Esophagus squamous epithelium (tissue), 5 donors: Measurements from ENCODE around the gene CLDN5. TPM values are rescaled to one million over a fixed set of nuclear protein-coding genes. Genes with fewer than 3 reads are reported as not detected.
"Not testable (repeated sequence)": the region's sequence is repeated elsewhere in the genome, so short reads cannot be mapped to it uniquely, and the experiment has no call there.

ENCODE experiments used
- DNase-seq: peaks from one replicate; lab custom pipeline; 2025; lab: John Stamatoyannopoulos, UW
- H3K27ac ChIP-seq, 4 donors: fragments of 200-600 bp; sonication (generic); one replicate each; pipeline ENCODE4 v1.5.1; 2016 to 2019; ENCODE audit warnings: mild to moderate bottlenecking in 1 of 4
- H3K27me3 ChIP-seq, 4 donors: fragments of 200-600 bp; sonication (generic); 1 replicate in 3 of 4; 2 replicates in 1 of 4; pipeline versions ENCODE4 v1.5.1 to v1.6.0; 2017 to 2021; ENCODE audit warnings: antibody characterized with exemption in 1 of 4
- H3K36me3 ChIP-seq, 3 donors: fragments of 200-600 bp; sonication (generic); one replicate each; pipeline ENCODE4 v1.5.1; 2016 to 2019
- H3K4me1 ChIP-seq, 3 donors: fragments of 200-600 bp; sonication (generic); one replicate each; pipeline ENCODE4 v1.5.1; 2017 to 2019
- H3K4me3 ChIP-seq, 4 donors: fragments of 200-600 bp; sonication (generic); 1 replicate in 3 of 4; 2 replicates in 1 of 4; pipeline ENCODE4 v1.5.1; 2016 to 2019; ENCODE audit warnings: mild to moderate bottlenecking in 2 of 4, moderate library complexity in 1 of 4
- H3K9me3 ChIP-seq, 3 donors: fragments of 200-600 bp; sonication (generic); one replicate each; pipeline ENCODE4 v1.5.1; 2016 to 2019
- CTCF ChIP-seq, 6 experiments: fragments of 450-650 bp in 4 of 6; fragments of 200-600 bp in 2 of 6; sonication (generic) in 2 of 6; IDR thresholded peaks; one replicate each; pipeline ENCODE4 v1.5.1; 2016 to 2019; ENCODE audit warnings: antibody characterized with exemption in 6 of 6, mild to moderate bottlenecking in 4 of 6, moderate library complexity in 4 of 6
- POLR2A ChIP-seq, 4 donors: fragments of 450-650 bp; IDR thresholded peaks; one replicate each; pipeline ENCODE4 v1.6.1; 2017; ENCODE audit warnings: antibody characterized with exemption in 4 of 4, mild to moderate bottlenecking in 4 of 4, moderate library complexity in 3 of 4
- WGBS, 2 donors: methylation state at CpG; one replicate each; pipeline ENCODE4 v1.1.5; 2018; 5-methylcytosine and 5-hydroxymethylcytosine counted together
- intact Hi-C: fragments of 100-400 bp; cut with DNase I; formaldehyde crosslinking; loops from one replicate; pipeline ENCODE4 v1.15.0; 2022
- total RNA-seq, 4 donors: library from RNA; depleted of rRNA; stranded (reverse); fragments of >200 nt; gene quantifications; one replicate each; pipeline ENCODE4 v1.1.0, GENCODE V29; 2016
- donor health status: DM: yes; HTN: yes; CAD: no.

CLDN5 gene
- total RNA-seq, 4 donors from 2014 or later, result 9.7 to 62.9 (median 23.0) TPM

GRCh38 chr22:19533857-19534256, 9.6 kb upstream of the CLDN5 start:
- no peaks in the 10 kb centered on the region for H3K4me1 ChIP-seq
- TF ChIP-seq CTCF (IDR thresholded peaks at IDR 0.05) (no peak), POLR2A (IDR thresholded peaks at IDR 0.05) (no peak)
- intact Hi-C loops, result no loop called here
- no peak overlapping the region for H3K4me3 ChIP-seq
- no peak overlapping the region for H3K27ac ChIP-seq
- H3K9me3 ChIP-seq, result no peaks in the 10 kb centered on the region
- no peak for DNase-seq
- peaks cover 0 to 27% (median 0%) of the 10 kb centered on the region in 4 donors for H3K27me3 ChIP-seq
- no peaks in the 10 kb centered on the region for H3K36me3 ChIP-seq

GRCh38 chr22:19533049-19533626, 8.9 kb upstream of the CLDN5 start:
- Histone ChIP-seq H3K27ac (no peak overlapping the region), H3K27me3 (peaks cover 0 to 31% (median 0%) of the 10 kb centered on the region in 4 donors), H3K9me3 (no peaks in the 10 kb centered on the region), H3K36me3 (no peaks in the 10 kb centered on the region), H3K4me1 (no peaks in the 10 kb centered on the region), H3K4me3 (no peak overlapping the region)
- TF ChIP-seq CTCF (IDR thresholded peaks at IDR 0.05), result no peak
- no peak for TF ChIP-seq POLR2A (IDR thresholded peaks at IDR 0.05)
- intact Hi-C loops, result no loop called here
- DNase-seq, result no peak
- whole genome bisulfite sequencing, 2 donors, result 82 to 87% methylated on average over 8 of the region's 8 CpGs

GRCh38 chr22:19531327-19531726, 7.1 kb upstream of the CLDN5 start:
- intact Hi-C loops, H3K4me1 ChIP-seq, DNase-seq, H3K4me3 ChIP-seq, H3K9me3 ChIP-seq, H3K36me3 ChIP-seq, H3K27ac ChIP-seq: not testable (repeated sequence)
- WGBS, 2 donors, result 81 to 90% methylated on average over 5 to 6 of the region's 6 CpGs
- H3K27me3 ChIP-seq, result peaks cover 0 to 38% (median 0%) of the 10 kb centered on the region in 4 donors

- no peak overlapping the region for H3K4me3 ChIP-seq
- H3K27ac ChIP-seq, result no peak overlapping the region
- peaks cover 0 to 42% (median 0%) of the 10 kb centered on the region in 4 donors for H3K27me3 ChIP-seq
- H3K4me1 ChIP-seq, result peaks cover 0 to 6% (median 0%) of the 10 kb centered on the region in 3 donors
- intact Hi-C loops, result no loop called here
- TF ChIP-seq CTCF (IDR thresholded peaks at IDR 0.05) (no peak), POLR2A (IDR thresholded peaks at IDR 0.05) (no peak)
- 41 to 83% methylated on average over 1 to 3 of the region's 3 CpGs for WGBS, 2 donors
- H3K36me3 ChIP-seq, result no peaks in the 10 kb centered on the region
- DNase-seq, result no peak
- H3K9me3 ChIP-seq, result no peaks in the 10 kb centered on the region
Measured at GRCh38 chr22:19530751-19531150, 6.5 kb upstream of the CLDN5 start.

- 69 to 80% methylated on average over 4 of the region's 4 CpGs for WGBS, 2 donors
- TF ChIP-seq POLR2A (IDR thresholded peaks at IDR 0.05) (no peak), CTCF (IDR thresholded peaks at IDR 0.05) (no peak)
- Histone ChIP-seq H3K4me1 (peaks cover 0 to 8% (median 0%) of the 10 kb centered on the region in 3 donors), H3K27ac (no peak overlapping the region), H3K9me3 (no peaks in the 10 kb centered on the region), H3K4me3 (no peak overlapping the region), H3K27me3 (peaks cover 0 to 51% (median 0%) of the 10 kb centered on the region in 4 donors), H3K36me3 (no peaks in the 10 kb centered on the region)
- intact Hi-C loops, result no loop called here
- no peak for DNase-seq
Measured at GRCh38 chr22:19529811-19530210, 5.6 kb upstream of the CLDN5 start.
